Progenitor cell of endocrine pancreas (in vitro differentiated cells): ENCODE measurements around the gene SF3A1. TPM values are rescaled to one million over a fixed set of nuclear protein-coding genes. Genes with fewer than 3 reads are reported as not detected.

Experiments
- DNase-seq: peaks from one replicate; pipeline ENCODE4 v3.0.0; 2021; ENCODE audit warnings: low spot score; ENCODE audit not compliant: unreplicated experiment
- H3K27ac Mint-ChIP-seq: 2 replicates; pipeline ENCODE4 v1.8.0; 2021; ENCODE audit warnings: mild to moderate bottlenecking, moderate library complexity, mixed read lengths
- H3K27me3 Mint-ChIP-seq: 2 replicates; pipeline ENCODE4 v1.8.0; 2021; ENCODE audit warnings: mixed read lengths
- H3K36me3 Mint-ChIP-seq: 2 replicates; pipeline ENCODE4 v1.8.0; 2022; ENCODE audit warnings: mixed read lengths; ENCODE audit not compliant: insufficient read depth
- H3K4me1 Mint-ChIP-seq: 2 replicates; pipeline ENCODE4 v1.8.0; 2021; ENCODE audit warnings: low read depth, mixed read lengths
- H3K4me3 Mint-ChIP-seq: 2 replicates; pipeline ENCODE4 v1.8.0; 2021; ENCODE audit warnings: low read depth, mild to moderate bottlenecking, moderate library complexity, mixed read lengths
- H3K9me3 Mint-ChIP-seq: 2 replicates; pipeline ENCODE4 v1.8.0; 2021; ENCODE audit warnings: low read depth, mixed read lengths
- CTCF ChIP-seq: fragments of 200-600 bp; sonication (generic); IDR thresholded peaks from one replicate; pipeline ENCODE4 v1.5.0; 2021; ENCODE audit warnings: antibody characterized with exemption, mild to moderate bottlenecking; ENCODE audit not compliant: unreplicated experiment
- total RNA-seq: library from RNA; stranded (reverse); gene quantifications from 2 replicates; pipeline ENCODE4 v1.2.1, GENCODE V29; 2021

Gene SF3A1
- total RNA-seq, 1 donor from 2014 or later = 165 TPM

GRCh38 chr22:30295576-30295975, 61.1 kb downstream of the SF3A1 start:
- no peak overlapping the region for H3K4me3 Mint-ChIP-seq
- TF ChIP-seq CTCF = no peak
- no peaks in the 10 kb centered on the region for H3K27me3 Mint-ChIP-seq
- DNase-seq = no peak
- H3K27ac Mint-ChIP-seq = no peak overlapping the region
- H3K4me1 Mint-ChIP-seq = peaks cover 13% of the 10 kb centered on the region
- peaks cover 9% of the 10 kb centered on the region for H3K36me3 Mint-ChIP-seq
- no peaks in the 10 kb centered on the region for H3K9me3 Mint-ChIP-seq

- H3K9me3 Mint-ChIP-seq = no peaks in the 10 kb centered on the region
- H3K36me3 Mint-ChIP-seq = peaks cover 9% of the 10 kb centered on the region
Measured at GRCh38 chr22:30294830-30295229, 61.9 kb downstream of the SF3A1 start.

GRCh38 chr22:30294066-30294465, 62.6 kb downstream of the SF3A1 start:
- DNase-seq = no peak
- TF ChIP-seq CTCF = no peak
- peaks cover 14% of the 10 kb centered on the region for H3K4me1 Mint-ChIP-seq
- no peak overlapping the region for H3K27ac Mint-ChIP-seq
- no peaks in the 10 kb centered on the region for H3K9me3 Mint-ChIP-seq
- H3K4me3 Mint-ChIP-seq = no peak overlapping the region
- H3K27me3 Mint-ChIP-seq = no peaks in the 10 kb centered on the region
- peaks cover 9% of the 10 kb centered on the region for H3K36me3 Mint-ChIP-seq

More at GRCh38 chr22:30294830-30295229, 61.9 kb downstream of the SF3A1 start:
- Mint-ChIP-seq H3K27ac (no peak overlapping the region), H3K4me1 (peaks cover 14% of the 10 kb centered on the region), H3K27me3 (no peaks in the 10 kb centered on the region), H3K4me3 (no peak overlapping the region)
- no peak for TF ChIP-seq CTCF
- no peak for DNase-seq

GRCh38 chr22:30293026-30293425, 63.7 kb downstream of the SF3A1 start:
- H3K4me3 Mint-ChIP-seq = no peak overlapping the region
- no peak for TF ChIP-seq CTCF
- H3K36me3 Mint-ChIP-seq = peaks cover 9% of the 10 kb centered on the region
- H3K9me3 Mint-ChIP-seq = no peaks in the 10 kb centered on the region
- peaks cover 9% of the 10 kb centered on the region for H3K4me1 Mint-ChIP-seq
- no peak overlapping the region for H3K27ac Mint-ChIP-seq
- H3K27me3 Mint-ChIP-seq = peaks cover 2% of the 10 kb centered on the region
- DNase-seq = no peak

- Mint-ChIP-seq H3K4me1 (peaks cover 7% of the 10 kb centered on the region), H3K4me3 (no peak overlapping the region), H3K36me3 (peaks cover 9% of the 10 kb centered on the region), H3K9me3 (no peaks in the 10 kb centered on the region), H3K27ac (no peak overlapping the region), H3K27me3 (peaks cover 2% of the 10 kb centered on the region)
- TF ChIP-seq CTCF = no peak
- no peak for DNase-seq
Measured at GRCh38 chr22:30292069-30292970, 64.4 kb downstream of the SF3A1 start.
